HG03520 (cell line): Measurements from ENCODE around the gene CAMKV.
"Not testable (repeated sequence)": the region's sequence is repeated elsewhere in the genome, so short reads cannot be mapped to it uniquely, and the experiment has no call there.

Experiments used
- ATAC-seq: cut with Tn5 transposase; IDR thresholded peaks from one replicate; pipeline ENCODE4 v1.9.1; 2021; ENCODE audit warnings: mild to moderate bottlenecking, moderate library complexity; ENCODE audit not compliant: unreplicated experiment

Gene CAMKV

GRCh38 chr3:49869525-49870126 lies at the start of gene CAMKV:
Gene CAMKV, minus strand, starts transcription at chr3:49869906. Its CDS starts 7,518 bp downstream, at chr3:49862388.
- ATAC-seq, result no peak

- ATAC-seq, result not testable (repeated sequence)
Observed at GRCh38 chr3:49917806-49918590, 48.3 kb upstream of the CAMKV start.

- no peak for ATAC-seq
Observed at GRCh38 chr3:49916686-49917085, 47.0 kb upstream of the CAMKV start.

GRCh38 chr3:49914906-49915305 lies 45.2 kb upstream of the CAMKV start:
- ATAC-seq, result no peak

GRCh38 chr3:49912881-49913281 lies 43.2 kb upstream of the CAMKV start:
- no peak for ATAC-seq

GRCh38 chr3:49911611-49912010 lies 41.9 kb upstream of the CAMKV start:
- ATAC-seq, result no peak

- ATAC-seq, result no peak
Observed at GRCh38 chr3:49911124-49911420, 41.4 kb upstream of the CAMKV start.

GRCh38 chr3:49910409-49911123 lies 40.9 kb upstream of the CAMKV start:
- ATAC-seq, result no peak

- ATAC-seq, result no peak
Observed at GRCh38 chr3:49908373-49909199, 38.9 kb upstream of the CAMKV start.

GRCh38 chr3:49906073-49906743 lies 36.5 kb upstream of the CAMKV start:
- no peak for ATAC-seq

GRCh38 chr3:49904448-49904847 lies 34.7 kb upstream of the CAMKV start:
- ATAC-seq, result not testable (repeated sequence)

- ATAC-seq, result no peak
Observed at GRCh38 chr3:49903451-49904424, 34.0 kb upstream of the CAMKV start, which contains the start of gene MST1R. Gene MST1R, minus strand, starts transcription at chr3:49903873. Its CDS starts 264 bp downstream, at chr3:49903609.

- no peak for ATAC-seq
Observed at GRCh38 chr3:49902511-49903345, 33.0 kb upstream of the CAMKV start.

- ATAC-seq, result no peak
Observed at GRCh38 chr3:49901366-49902339, 31.9 kb upstream of the CAMKV start.

- no peak for ATAC-seq
Observed at GRCh38 chr3:49900491-49901153, 30.9 kb upstream of the CAMKV start.

GRCh38 chr3:49899815-49900214 lies 30.1 kb upstream of the CAMKV start:
- no peak for ATAC-seq

GRCh38 chr3:49898991-49899390 lies 29.3 kb upstream of the CAMKV start:
- no peak for ATAC-seq
